Heart left ventricle (tissue), 16 donors: ENCODE results near the gene MCTP1. TPM values are rescaled to one million over a fixed set of nuclear protein-coding genes. Genes with fewer than 3 reads are reported as not detected.

Experiments used
- ATAC-seq, 4 donors: fragments of 200-7000 bp; cut with Tn5 transposase; one replicate each; pipeline ENCODE4 v1.9.1; 2020 to 2022; ENCODE audit warnings: moderate library complexity in 4 of 4, mild to moderate bottlenecking in 3 of 4, moderate number of reproducible peaks in 1 of 4
- DNase-seq, 5 donors: peaks; one replicate each; pipeline ENCODE4 v3.0.0-alpha.2; 2020
- H3K27ac ChIP-seq, 12 donors: fragments of 200-600 bp; sonication (generic) in 4 of 12; one replicate each; pipeline versions ENCODE4 v1.5.0 to v1.8.0; 2016 to 2022; ENCODE audit warnings: mild to moderate bottlenecking in 2 of 12
- H3K27me3 ChIP-seq, 9 donors: fragments of 200-600 bp; sonication (generic) in 2 of 9; one replicate each; pipeline versions ENCODE4 v1.5.1 to v1.8.0; 2016 to 2022; ENCODE audit warnings: mild to moderate bottlenecking in 3 of 9
- H3K36me3 ChIP-seq, 9 donors: fragments of 200-600 bp; sonication (generic) in 2 of 9; one replicate each; pipeline versions ENCODE4 v1.5.0 to v1.8.0; 2018 to 2022; ENCODE audit warnings: mild to moderate bottlenecking in 2 of 9
- H3K4me1 ChIP-seq, 12 donors: fragments of 200-600 bp; sonication (generic) in 4 of 12; one replicate each; pipeline versions ENCODE4 v1.5.0 to v1.8.0; 2016 to 2022; ENCODE audit warnings: mild to moderate bottlenecking in 3 of 12
- H3K4me3 ChIP-seq, 12 donors: fragments of 200-600 bp; sonication (generic) in 4 of 12; one replicate each; pipeline versions ENCODE4 v1.5.0 to v1.8.0; 2017 to 2022; ENCODE audit warnings: mild to moderate bottlenecking in 9 of 12, moderate library complexity in 4 of 12
- H3K9me3 ChIP-seq, 12 donors: fragments of 200-600 bp; sonication (generic) in 4 of 12; one replicate each; pipeline versions ENCODE4 v1.5.0 to v1.8.0; 2016 to 2022; ENCODE audit warnings: mild to moderate bottlenecking in 1 of 12
- POLR2A ChIP-seq, 2 donors: fragments of 450-650 bp; IDR thresholded peaks; one replicate each; pipeline ENCODE4 v1.6.1; 2017; ENCODE audit warnings: antibody characterized with exemption in 2 of 2, mild to moderate bottlenecking in 2 of 2, moderate library complexity in 2 of 2
- WGBS, 4 donors: extraction: QIAGEN DNeasy Blood & Tissue Kit in 2 of 4; methylation state at CpG; one replicate each; pipeline versions ENCODE4 v1.1.5 to v1.1.7; 2013 to 2018; 5-methylcytosine and 5-hydroxymethylcytosine counted together
- intact Hi-C, 10 donors: fragments of 100-400 bp; cut with DNase I; formaldehyde crosslinking; loops; one replicate each; pipeline versions ENCODE4 v1.11.1 to v1.14.2; 2022
- polyA plus RNA-seq, 2 donors: library from polyadenylated mRNA; stranded (reverse); fragments of 200-250 nt; gene quantifications; one replicate each; pipeline ENCODE4 v1.2.3, GENCODE V29; 2013
- total RNA-seq, 9 donors: library from RNA; depleted of rRNA in 2 of 9; stranded (reverse); fragments of >200 nt in 2 of 9; fragmentation: NEBNext Ultra II Directional in 3 of 9; extraction: Animal tissue kit (Norgen Biotek cat#: 25700) in 3 of 9; gene quantifications; one replicate each; pipeline versions ENCODE4 v1.1.0 to v1.2.4, GENCODE V29; 2016 to 2023
- TF ChIP-seq, protein P1 (sequence below), 12 donors: fragments of 200-600 bp; sonication (generic) in 4 of 12; IDR thresholded peaks; one replicate each; pipeline versions ENCODE4 v1.5.0 to v1.8.0; 2018 to 2022; ENCODE audit warnings: antibody characterized with exemption in 12 of 12, mild to moderate bottlenecking in 5 of 12
- donor health status: ischemic (EF 13 %, LVEDD 7.1; RV severe dilation, severe dysfunction).
- donor health status: healthy with polysubstance abuse.
- donor health status: DM: no; HTN: yes; CAD: no.
- donor health status: DM: no; HTN: no; CAD: no.
- donor health status: ischemic (EF 25% LVEDD 6.9; RV normal size, moderate dysfunction).
- donor health status: ischemic (EF 25% LVEDD 5.7; RV mildly dilated, moderate dysfunction).
- donor health status: healthy.
- donor health status: DM: yes; HTN: yes; CAD: no.
- donor health status: ischemic (EF 35%, LVEDD 5.7; RV mildly dilated, moderate dysfunction).
- donor health status: nonischemic (EF 11% LVEDD 7.7; RV severe dilation, severe dysfunction).
- donor health status: DM: yes; HTN: yes; CAD: no.
- donor health status: PGD.
- donor health status: ischemic (EF 29% LVEDD 5.4; RV normal size, mild dysfunction).
- donor health status: nonischemic (EF 23%, LVEDD 6.1; RV moderate dilation, normal function).

The MCTP1 gene
- total and polyA plus RNA-seq, 11 donors = 0.91 to 28.4 (median 6.1) TPM

- no peak for TF ChIP-seq POLR2A (IDR thresholded peaks at IDR 0.05)
- TF ChIP-seq, protein P1, sequence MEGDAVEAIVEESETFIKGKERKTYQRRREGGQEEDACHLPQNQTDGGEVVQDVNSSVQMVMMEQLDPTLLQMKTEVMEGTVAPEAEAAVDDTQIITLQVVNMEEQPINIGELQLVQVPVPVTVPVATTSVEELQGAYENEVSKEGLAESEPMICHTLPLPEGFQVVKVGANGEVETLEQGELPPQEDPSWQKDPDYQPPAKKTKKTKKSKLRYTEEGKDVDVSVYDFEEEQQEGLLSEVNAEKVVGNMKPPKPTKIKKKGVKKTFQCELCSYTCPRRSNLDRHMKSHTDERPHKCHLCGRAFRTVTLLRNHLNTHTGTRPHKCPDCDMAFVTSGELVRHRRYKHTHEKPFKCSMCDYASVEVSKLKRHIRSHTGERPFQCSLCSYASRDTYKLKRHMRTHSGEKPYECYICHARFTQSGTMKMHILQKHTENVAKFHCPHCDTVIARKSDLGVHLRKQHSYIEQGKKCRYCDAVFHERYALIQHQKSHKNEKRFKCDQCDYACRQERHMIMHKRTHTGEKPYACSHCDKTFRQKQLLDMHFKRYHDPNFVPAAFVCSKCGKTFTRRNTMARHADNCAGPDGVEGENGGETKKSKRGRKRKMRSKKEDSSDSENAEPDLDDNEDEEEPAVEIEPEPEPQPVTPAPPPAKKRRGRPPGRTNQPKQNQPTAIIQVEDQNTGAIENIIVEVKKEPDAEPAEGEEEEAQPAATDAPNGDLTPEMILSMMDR (IDR thresholded peaks at IDR 0.05) = no peak
- no peak overlapping the region for H3K27ac ChIP-seq
- ATAC-seq = no peak
- no peak for DNase-seq
- intact Hi-C loops = no loop called here
- no peaks in the 10 kb centered on the region for H3K36me3 ChIP-seq
- H3K27me3 ChIP-seq = no peaks in the 10 kb centered on the region
- no peaks in the 10 kb centered on the region for H3K9me3 ChIP-seq
- H3K4me3 ChIP-seq = no peak overlapping the region
- 85 to 91% (median 89%) methylated on average over 5 of the region's 5 CpGs for WGBS, 4 donors
- peaks cover 0 to 15% (median 0%) of the 10 kb centered on the region in 12 donors for H3K4me1 ChIP-seq
These were observed 227.3 kb downstream of the MCTP1 start for GRCh38 chr5:95057615-95058014.

- ATAC-seq (no peak), DNase-seq (no peak)
- peaks cover 0 to 24% (median 0%) of the 10 kb centered on the region in 12 donors for H3K4me1 ChIP-seq
- no peak for TF ChIP-seq POLR2A (IDR thresholded peaks at IDR 0.05)
- TF ChIP-seq, protein P1 (IDR thresholded peaks at IDR 0.05) = no peak
- intact Hi-C loops = no loop called here
- H3K9me3 ChIP-seq = no peaks in the 10 kb centered on the region
- H3K27ac ChIP-seq = no peak overlapping the region
- H3K36me3 ChIP-seq = no peaks in the 10 kb centered on the region
- WGBS, 4 donors = 87 to 92% (median 91%) methylated on average over 7 of the region's 7 CpGs
- H3K27me3 ChIP-seq = no peaks in the 10 kb centered on the region
- no peak overlapping the region for H3K4me3 ChIP-seq
These were observed 231.6 kb downstream of the MCTP1 start for GRCh38 chr5:95053253-95053652.

DNA sequence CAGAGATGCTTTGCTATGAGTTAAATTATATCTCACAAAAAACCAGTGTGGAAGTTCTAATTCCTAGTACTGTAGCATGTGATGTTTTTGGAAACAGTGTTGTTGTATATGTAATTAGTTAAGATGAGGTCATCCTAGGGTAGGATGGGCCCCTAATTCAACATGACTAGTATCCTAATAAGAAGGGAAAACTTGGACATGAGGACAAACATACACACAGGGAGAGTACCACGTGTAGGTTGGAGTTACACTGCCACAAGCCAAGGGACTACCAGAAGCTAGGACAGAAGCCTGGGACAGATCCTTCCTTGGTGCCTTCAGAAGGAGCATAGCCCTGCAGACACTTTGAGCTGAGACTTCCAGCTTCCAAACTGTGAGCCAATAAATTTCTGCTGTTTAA is 234.2 kb downstream of the MCTP1 start:
- no peaks in the 10 kb centered on the region for H3K27me3 ChIP-seq
- no peak overlapping the region for H3K4me3 ChIP-seq
- 49 to 81% (median 56%) methylated on average over 1 of the region's 1 CpG for WGBS, 4 donors
- no peak for ATAC-seq
- TF ChIP-seq, protein P1 (IDR thresholded peaks at IDR 0.05) = no peak
- no peak for TF ChIP-seq POLR2A (IDR thresholded peaks at IDR 0.05)
- H3K9me3 ChIP-seq = no peaks in the 10 kb centered on the region
- peaks cover 0 to 35% (median 0%) of the 10 kb centered on the region in 12 donors for H3K4me1 ChIP-seq
- no peak for DNase-seq
- intact Hi-C loops = no loop called here
- H3K27ac ChIP-seq = no peak overlapping the region
- no peaks in the 10 kb centered on the region for H3K36me3 ChIP-seq

- H3K4me1 ChIP-seq = peaks cover 0 to 56% (median 0%) of the 10 kb centered on the region in 12 donors
- TF ChIP-seq POLR2A (IDR thresholded peaks at IDR 0.05) = no peak
- TF ChIP-seq, protein P1 (IDR thresholded peaks at IDR 0.05) = no peak
- ATAC-seq (no peak), DNase-seq (no peak)
- no peaks in the 10 kb centered on the region for H3K9me3 ChIP-seq
- peak overlapping the region in 2 of 12 donors; percentile 47 to 87 for H3K27ac ChIP-seq
- H3K36me3 ChIP-seq = no peaks in the 10 kb centered on the region
- no peaks in the 10 kb centered on the region for H3K27me3 ChIP-seq
- H3K4me3 ChIP-seq = no peak overlapping the region
- WGBS, 4 donors = 79 to 85% (median 83%) methylated on average over 1 of the region's 1 CpG
- intact Hi-C loops = no loop called here
These were observed 236.3 kb downstream of the MCTP1 start for GRCh38 chr5:95048628-95049027.
